Activated T-cell treated with anti-CD3 and anti-CD28 coated beads for 48 hours (primary cell): ENCODE results near the gene PRELP.

Experiments used
- DNase-seq: peaks from one replicate; pipeline ENCODE4 v3.0.0-alpha.2; 2020; ENCODE audit warnings: low read depth

Gene PRELP

DNA sequence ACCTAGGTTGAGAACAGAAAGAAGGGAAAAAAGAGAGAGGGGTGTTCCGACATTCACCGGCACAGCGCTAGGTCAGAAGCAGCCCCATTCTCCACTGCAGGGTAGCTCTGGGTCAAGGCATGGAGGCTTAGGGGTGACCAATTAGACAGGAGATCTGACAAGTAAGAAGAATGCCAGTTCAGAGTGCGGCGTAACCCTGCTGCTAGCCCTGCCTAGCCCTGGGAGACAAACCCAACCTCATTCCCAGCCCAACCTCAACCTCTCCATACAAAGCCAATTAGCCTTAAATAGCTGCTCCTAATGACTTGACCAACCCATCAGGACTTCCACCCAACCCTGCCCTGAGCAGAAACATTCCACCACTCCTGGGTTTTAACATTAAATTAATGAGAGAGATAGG lies 3.4 kb downstream of the PRELP start:
- no peak for DNase-seq

DNA sequence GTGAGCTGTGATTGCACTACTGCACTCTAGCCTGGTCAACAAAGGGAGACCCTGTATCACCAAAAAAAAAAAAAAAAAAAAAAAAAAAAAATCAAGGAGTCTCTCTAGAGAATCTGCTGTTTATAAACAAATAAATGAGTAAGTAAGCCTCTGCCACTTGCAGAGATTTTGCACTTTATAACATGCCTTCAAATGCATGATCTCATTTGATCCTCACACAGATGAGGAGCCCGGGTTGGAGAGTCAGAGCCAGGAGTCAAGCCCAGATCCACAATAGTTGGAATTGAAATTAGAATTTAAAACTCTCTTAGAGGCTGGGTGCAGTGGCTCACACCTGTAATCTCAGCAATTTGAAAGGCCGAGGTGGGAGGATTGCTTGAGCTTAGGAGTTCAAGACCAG lies 4.0 kb downstream of the PRELP start:
- no peak for DNase-seq

DNA sequence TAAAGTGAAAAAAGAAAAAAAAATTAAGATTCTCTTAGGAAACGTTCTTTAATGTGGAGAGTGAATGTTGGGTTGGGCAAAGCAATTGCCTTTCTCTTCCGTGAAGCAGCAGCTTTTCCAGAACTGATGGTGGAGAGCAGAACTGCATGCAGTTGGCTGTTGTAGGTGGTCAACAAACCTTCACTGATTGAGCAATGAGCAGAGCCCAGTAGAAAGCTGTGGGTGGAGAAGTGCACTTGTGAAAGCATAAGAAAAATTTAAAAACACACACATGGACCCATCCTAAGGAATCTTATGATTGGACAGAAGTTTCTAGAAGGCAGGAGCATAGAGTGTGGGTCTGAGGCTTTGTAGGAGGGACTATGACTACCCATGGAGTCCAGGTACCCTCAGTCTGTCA lies 4.5 kb downstream of the PRELP start:
- no peak for DNase-seq

DNA sequence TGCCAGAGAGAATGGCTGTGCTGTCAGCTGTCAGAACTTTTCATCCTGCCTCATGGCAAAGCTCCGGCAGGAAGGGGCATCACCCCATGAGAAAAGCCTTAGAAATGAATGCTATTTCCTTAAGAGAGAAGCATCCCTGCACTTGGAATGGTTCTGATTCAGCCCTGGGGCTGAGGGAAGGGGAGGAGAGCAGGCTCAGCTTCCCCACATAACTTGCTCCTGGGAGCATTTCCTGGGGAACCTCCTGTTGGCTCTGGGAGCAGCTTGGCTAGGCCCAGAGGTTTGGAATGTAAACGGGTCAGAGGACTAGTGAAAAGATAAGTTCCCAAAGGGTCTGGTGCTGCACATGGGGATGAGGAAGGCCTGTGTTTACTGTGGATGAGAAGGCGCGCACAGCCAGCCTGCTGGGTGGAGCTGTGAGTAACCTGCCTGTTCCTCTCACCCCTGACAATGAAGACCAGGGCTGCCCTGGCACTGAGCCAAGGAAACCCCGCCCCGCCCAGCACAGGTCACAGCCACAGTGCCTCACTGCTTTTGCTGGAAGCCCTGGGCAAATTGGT lies 5.0 kb downstream of the PRELP start:
- DNase-seq, result peak; percentile 29

DNA sequence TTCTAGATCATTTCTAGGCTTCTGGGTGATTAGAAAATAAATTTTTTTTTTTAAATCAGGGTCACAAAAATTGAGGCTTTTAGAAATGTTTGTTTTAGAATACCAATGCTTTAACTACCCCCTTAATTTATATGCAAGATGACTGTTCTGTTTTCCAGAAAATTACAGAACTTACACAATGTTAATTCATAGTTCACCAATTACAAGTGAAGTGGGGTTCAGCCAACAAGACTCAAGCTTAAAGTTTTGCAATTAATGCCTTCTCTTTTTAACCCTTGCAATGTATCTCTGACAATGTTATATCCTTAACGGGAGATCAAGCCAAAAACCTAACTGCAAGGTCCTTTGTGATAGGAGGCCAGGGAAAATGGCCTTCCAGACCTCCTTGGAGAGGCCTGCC lies 5.6 kb downstream of the PRELP start:
- no peak for DNase-seq

DNA sequence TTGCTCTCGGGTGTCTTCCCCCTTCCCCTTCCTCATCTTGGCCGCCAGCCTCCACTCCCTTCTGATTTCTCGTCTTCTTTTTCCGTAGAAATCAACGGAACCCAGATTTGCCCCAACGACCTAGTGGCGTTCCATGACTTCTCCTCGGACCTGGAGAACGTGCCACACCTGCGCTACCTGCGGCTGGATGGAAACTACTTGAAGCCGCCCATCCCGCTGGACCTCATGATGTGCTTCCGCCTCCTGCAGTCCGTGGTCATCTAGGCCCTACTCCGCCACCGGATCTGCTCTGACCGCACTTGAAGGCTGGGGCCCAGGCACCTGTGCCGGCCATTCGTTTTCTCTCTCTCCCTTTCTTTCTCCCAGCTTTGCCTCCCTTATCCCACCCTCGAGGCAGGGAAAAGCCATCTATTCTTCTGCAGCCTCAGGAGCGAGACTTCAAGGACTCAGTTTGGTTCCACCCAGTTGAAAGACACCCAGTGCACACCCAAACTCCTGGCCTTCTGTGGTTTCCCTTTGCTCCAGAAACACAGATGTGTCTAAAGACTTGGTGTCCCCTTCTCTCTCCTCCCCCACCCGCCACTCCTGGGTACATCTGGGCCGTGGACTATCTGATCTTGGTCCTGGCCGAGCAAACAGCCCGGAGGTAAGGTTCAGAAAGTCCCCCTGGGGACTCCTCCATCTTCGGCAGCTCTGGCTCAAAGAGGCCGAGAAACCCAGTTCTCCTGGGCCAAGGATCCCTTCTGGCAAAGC lies 11.2 kb downstream of the PRELP start:
- DNase-seq, result no peak

DNA sequence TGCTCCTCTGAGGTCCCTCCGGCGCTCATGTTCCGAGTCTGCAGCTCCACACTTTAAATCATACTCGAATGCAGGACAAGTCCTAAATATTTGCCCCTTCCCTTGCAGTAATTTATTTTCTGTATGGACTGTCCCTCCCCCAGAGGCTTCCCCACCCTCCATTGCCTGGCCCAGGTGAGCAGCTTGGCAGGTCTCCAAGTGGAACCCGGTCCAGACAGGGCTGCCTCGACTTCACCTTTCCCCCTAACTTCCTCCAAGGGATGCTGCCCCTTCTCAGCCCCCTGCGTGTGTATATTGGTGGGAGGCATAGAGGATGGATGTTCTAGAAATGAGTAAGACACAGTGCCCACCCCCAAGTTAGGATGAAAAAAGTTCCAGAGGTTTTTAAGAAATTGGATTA lies 12.9 kb downstream of the PRELP start:
- no peak for DNase-seq

DNA sequence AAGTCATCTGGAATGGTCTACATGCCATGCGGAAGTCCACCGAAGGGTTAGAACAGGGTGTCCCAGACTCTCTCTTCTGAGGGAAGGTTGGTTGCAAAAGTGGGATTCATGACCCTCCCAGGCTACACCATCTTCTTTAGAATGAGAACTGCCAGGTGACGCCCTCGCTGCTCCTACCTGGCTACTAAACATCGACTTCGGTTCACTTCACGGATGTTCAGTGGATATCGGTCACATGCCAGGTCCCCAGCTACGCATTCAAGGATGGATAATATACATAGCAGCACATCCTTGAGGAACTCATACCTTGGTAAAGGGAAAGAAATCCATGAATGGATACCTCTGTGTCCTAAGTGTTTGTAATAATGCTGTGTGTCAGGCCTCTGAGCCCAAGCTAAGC lies 15.0 kb downstream of the PRELP start:
- DNase-seq, result no peak

DNA sequence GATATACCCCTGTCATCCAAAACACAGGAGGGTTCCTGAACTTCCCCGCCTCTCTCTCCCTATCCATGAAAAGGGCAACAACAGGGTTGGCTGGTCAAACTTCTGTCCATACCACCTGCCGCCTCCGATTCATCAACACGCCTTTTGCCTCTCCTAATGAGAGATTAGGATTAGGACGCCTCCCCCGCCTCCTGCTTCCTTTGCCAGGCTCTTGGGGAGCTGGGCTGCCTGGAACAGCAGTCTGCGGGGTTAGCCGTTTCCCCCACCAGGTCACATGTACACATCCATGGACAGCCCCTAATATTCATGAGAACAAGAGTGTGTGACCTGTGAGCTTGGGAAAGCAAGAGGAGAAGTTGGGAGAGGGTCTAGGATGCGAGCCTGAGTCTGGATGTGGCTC lies 16.1 kb downstream of the PRELP start:
- no peak for DNase-seq

DNA sequence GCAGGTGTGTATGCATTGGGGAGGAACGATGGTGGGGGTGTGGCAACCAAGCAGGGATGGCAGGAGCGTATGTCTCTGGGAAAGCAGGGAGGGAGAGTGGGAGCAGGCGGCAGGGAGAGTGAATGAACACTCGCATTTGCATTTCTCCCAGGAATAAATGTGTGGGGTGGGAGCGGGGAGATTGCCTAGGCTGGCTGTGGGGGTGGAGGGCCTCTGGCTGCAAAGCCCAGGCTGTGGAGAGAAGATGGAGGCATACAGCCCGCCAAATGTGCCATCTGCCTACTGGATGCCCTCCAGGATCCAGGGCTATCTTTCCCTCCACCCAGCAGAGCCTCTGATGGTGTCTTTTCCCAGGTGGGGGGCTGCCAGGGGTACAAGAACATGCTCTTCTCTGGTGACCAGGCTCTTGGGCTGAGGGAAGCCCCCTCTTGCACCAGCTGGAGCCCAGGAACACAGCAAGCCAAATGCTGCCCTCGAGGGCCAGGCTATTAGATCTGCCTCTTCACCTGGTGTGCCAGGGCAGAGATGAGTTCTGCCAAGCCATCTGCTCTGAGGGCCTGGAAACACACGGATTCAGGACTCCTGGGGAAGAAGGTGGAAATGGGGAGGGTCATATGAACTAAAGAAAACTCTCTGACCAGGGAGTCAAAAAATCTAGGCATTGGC lies 16.6 kb downstream of the PRELP start:
- DNase-seq, result no peak

DNA sequence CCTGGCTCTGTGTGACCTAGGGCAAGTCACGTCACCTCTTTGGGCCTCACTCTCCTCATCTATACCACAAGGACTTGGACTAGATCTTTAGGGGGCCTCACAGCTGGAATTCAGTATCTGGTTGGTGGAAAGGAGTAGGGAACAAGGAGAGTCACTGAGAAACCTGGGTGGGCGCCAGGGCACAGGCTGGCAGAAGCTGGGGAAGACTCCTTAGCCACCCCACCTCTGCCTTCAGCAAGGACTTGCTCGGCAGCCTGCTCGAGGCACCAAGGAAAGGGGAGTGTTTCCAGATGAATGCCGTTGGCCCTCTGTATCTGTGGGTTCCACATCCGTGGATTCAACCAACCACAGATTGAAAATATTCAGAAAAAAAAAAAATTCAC lies 17.1 kb downstream of the PRELP start:
- DNase-seq, result no peak

DNA sequence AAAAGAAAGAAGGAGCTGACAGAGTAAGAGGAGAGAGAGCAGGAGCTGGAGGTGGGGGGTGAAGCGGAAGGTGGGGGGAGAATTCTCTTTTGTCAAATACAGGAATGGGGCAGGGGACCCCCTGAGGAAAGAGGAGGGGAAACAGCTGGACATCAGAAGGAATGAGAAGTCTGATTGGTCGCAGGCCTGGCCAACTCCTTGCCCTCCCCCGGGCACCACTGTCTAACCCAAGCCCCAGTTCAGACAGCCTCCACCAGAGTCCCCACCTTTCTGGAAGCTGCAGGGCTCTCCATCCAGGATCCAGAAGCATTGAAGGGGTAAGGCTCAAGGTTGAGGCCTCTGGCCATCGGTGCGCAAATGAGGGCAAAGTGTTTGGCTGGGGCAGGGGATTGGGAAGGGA lies 18.3 kb downstream of the PRELP start, which contains the start of gene OPTC:
TSS of gene OPTC (plus strand) at position 253 of the 400 bp plus-strand sequence. CDS start 1,853 bp downstream, outside the sequence.
- no peak for DNase-seq

DNA sequence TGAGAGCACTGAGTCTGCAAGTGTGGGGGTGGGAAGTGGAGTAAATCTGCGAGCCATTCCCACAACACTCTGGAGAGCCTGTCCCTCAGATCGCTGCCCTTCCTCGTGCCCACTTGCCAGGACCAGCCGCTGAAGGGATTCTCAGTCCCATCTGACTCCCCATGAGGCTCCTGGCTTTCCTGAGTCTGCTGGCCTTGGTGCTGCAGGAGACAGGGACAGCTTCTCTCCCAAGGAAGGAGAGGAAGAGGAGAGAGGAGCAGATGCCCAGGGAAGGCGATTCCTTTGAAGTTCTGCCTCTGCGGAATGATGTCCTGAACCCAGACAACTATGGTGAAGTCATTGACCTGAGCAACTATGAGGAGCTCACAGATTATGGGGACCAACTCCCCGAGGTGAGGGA lies 20.2 kb downstream of the PRELP start:
- DNase-seq, result no peak

DNA sequence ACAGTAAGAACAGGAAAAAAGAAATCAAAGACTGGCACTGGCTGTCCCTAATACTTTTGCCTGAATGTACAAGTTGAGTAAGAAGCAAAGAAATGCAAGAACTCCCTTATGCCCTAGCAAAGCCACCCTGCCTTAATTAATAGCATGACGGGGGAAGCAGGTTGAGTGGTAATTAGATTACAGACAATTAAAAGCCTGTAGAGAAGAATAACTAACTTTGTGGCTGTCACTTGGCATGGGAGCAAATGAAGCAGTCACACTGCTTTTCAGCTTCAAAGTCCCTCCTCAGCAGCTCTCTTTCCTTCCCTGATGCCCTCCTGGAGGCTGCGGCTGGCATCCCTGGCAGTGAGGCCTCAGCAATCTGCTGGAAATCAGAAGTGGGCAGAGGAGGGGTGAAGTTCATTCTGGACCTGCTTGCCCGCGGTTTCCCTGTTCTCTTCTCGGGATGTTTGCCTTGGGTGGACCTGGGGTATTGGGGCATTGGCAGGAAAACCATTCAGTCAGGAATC lies 21.7 kb downstream of the PRELP start:
- no peak for DNase-seq

DNA sequence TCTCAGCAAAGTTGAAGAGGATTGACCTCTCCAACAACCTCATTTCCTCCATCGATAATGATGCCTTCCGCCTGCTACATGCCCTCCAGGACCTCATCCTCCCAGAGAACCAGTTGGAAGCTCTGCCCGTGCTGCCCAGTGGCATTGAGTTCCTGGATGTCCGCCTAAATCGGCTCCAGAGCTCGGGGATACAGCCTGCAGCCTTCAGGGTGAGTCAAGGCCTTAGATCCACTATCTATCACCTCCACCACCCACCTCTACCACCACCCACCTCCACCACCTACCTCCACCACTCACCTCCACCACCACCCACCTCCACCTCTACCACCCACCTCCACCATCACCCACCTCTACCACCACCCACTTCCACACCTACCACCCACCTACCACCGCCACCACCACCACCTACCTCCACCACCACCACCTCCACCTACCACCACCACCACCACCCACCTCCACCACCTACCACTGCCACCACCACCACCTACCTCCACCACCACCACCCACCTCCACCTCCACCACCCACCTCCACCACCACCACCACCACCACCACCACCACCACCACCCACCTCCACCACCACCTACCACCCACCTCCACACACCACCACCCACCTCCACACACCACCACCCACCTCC lies 24.2 kb downstream of the PRELP start:
- no peak for DNase-seq

DNA sequence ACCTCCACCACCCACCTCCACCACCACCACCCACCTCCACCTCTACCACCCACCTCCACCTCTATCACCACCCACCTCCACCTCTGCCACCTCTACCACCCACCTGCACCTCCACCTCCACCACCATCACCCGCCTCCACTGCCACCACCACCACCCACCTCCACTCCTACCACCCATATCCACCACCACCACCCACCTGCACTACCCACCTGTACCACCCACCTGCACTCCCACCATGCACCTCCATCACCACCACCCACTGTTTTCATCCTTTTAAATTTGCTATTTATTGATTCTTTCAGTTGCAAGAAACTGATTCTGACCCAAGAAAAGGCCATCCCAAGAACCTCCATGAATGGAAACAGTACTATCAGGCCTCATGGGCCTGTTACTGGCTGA lies 24.7 kb downstream of the PRELP start:
- DNase-seq, result no peak

DNA sequence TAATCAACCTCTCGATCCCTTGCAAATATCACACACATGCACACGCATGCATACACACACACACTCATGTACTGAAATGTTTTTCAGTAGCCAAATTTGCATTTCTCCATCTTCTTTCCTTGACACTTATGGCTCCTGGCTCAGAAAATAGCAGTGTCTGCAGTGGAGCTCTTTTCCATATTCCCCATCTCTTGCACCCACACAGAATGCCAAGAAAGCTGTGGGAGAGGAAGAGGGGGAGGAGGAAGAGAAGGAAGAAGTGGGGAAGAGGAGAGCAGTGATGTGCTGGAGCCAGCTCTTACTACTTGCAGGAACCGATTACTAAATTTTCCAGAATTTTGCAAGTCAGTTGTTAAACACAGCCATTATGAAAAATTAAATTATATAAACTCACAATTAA lies 28.2 kb downstream of the PRELP start:
- no peak for DNase-seq

DNA sequence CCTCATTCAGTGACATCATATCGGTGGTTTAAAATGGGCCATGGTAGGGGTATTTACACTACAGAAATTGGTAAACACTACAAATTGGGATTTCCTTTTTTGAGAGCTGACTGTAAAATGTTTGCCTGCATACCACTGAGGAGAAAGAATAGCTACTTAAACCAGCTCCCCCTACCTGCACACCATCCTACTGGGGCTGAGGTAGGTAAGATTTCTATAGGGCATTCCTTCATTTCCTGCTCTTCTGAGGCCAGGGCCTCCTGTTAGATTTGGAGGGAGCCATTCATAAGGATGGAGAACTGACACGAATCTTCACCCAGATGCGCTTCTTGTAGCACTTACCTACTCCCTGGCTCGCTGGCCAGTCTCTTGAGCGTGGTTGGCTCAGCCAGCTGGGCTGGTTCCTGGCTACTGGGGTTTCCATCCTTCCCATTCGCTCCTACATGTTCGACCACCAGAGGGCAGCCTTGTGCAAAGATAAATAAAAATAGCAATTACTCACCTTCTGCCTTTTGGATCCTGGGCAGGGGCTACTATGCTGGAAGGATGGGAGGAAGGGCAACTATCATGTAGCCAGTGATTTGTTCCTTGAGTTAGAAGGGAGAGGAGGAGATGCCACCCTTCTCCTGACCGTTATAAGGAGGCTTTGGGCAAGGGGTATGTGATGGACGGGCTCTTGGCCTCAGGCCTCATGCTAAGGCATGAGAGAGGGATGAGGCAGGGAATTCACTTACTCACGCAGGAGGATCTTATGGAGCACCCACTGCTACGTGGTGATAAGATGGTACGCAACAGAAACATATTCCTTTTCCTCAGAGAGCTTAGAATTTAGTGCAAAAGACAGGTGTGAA lies 29.0 kb downstream of the PRELP start:
- peak; percentile 59 for DNase-seq

DNA sequence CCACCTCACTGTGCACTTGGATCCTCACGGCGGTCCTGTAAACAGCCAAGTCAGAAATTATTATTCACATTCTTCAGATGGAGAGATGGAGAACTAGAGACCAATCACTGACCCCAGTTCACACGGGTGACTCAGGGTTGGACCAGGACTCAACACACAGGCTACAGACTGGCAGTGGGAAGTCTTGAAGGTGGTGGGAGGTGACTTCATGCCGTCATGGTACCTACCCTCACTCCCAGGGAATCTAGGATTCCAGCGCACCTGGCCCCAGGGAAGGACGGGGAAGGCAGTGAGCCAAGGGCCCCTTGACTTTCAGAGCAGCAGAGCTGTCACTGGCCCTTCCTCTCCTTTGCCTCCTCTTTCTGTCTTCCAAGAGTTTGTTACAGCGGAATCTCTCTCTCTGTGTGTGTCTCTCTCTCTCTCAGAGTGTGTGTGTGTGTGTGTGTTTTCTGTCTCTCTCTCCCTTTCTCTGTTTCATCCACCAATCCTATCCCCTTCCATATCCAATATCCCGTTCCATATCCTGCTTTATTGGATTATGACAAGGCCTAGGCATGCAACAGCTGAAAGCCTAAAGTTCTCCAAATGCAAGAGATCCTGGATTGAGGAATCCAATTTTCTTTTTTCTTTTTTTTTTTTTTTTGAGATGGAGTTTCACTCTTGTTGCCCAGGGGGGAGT lies 30.1 kb downstream of the PRELP start:
- no peak for DNase-seq

DNA sequence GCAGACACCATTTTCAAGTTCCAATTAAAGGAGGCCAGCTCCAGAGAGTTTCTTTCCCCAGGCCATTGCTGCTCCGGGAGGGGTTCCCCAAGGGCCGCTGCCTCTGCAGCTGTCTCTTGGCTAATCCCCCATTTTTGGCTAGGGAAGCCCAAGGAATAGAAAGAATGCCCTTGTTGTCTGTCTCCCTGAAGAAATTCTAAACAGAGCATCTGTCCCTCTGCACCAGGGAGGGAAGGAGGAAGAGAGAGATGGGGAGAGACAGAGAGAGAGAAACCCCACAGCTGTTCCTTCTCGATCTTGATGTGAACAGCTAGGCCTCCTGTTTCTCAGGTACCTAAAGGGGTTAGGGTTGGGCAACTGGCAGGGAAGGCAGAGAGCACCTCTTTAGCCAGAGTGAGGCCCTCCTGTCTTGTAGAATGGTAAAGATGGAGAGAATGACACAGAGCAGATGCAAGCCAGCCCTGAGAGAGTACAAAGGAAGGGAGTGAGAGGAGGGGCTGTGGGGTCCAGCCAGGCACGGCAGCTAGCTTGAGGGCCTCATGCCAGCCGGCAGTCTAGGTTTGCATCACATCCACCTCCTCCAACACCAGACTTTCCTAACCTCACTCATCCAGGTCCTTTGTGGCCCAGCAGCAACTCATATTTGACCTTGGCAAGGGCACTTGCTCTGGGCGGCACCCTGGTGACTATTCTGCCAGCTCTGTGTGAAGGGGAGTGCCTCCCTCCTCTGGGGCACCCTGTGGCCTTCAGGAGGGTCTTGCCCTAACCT lies 31.4 kb downstream of the PRELP start:
- DNase-seq, result no peak

DNA sequence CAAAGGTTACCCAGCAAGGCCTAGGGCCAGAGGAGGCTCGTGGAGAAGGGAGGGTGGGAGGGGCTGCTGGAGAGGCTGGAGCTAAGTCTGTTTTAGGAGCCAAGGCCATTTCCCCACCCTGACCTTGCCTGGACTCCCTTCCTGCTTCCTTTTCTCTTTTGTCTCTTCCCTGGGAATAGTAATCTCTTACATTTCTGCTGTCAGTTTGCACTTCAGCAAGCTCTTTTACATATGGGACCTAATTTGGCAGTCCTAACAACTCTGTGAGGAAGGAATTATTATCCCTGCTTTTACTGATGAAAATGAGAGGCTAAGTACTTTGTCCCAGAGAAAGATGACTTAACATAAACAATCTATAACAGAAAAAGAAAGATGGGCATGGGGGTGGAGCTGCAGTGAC lies 32.2 kb downstream of the PRELP start:
- DNase-seq, result no peak
